Cerebellar nuclear complex (tissue), 1 donor: ENCODE measurements around the gene DNAJC3.
"Not testable (repeated sequence)": the region's sequence is repeated elsewhere in the genome, so short reads cannot be mapped to it uniquely, and the experiment has no call there.

Experiments
- DNase-seq, 2 experiments: peaks; one replicate each; lab custom pipeline; 2025; lab: John Stamatoyannopoulos, UW

The DNAJC3 gene

DNA sequence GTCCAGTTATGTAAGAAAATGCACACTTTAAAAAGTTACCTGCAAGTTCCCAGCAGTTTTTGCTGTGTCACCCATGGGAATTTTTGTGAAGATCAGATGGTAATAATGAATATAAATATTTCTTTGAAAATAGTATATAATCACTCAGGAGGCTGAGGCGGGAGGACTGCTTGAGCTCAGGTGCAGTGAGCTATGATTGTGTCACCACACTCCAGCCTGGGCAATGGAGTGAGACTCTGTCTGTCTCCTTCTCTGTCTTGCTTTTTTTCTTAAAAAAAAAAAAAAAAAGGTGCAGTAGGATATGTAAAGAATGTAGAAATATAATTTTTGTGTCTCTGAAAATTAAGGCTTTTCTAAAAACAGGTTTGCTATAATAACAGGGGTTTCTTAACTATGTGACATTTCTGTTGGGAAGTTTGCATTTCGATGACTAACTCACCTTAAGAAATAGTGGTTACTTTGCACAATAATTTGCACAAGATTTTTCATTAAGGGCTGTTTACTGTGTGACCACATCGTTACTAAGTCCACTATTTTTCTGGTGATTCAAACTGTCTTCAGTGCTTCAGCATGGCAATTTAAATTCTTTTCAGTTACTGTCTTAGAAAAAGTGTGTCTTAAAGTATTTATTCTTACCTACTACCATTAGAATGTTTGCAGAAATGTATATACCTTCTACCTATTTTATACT lies 37.3 kb downstream of the DNAJC3 start:
- DNase-seq = no peak

DNA sequence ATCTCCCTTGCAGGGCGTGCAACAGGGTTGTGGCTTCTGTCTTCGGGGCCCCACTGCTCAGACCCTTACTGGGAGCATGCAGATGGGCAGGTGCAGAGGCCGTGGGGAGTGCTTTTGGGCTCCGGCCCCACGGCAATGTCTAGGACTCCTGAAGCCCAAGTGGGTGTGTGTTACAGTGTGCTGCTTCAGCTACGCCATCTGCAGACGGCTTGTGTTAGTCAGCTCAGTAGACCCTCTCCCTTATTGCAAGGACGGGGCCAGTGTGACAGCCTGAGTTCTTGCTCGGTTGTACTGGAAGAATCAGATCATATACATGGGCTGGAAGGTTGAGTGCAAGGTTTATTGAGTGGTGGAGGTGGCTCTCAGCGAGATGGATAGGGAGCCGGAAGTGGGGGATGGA lies 39.3 kb downstream of the DNAJC3 start:
- DNase-seq = no peak

DNA sequence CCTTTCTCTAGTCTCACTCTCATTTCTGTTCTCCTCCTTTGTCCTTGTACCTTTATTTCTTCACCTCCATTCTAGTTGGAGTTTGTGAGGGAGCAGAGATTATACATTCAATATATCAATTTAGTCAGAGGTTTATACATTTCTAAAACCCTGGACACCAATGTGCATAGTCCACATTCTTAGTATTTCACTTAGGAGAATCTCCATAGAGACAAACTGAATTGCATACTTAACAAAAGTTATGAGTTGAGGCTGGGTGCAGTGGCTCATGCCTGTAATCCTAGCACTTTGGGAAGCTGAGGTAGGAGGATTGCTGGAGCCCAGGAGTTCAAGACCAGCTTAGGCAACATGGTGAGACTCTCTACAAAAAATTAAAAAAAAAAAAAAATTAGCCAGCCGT lies 45.3 kb downstream of the DNAJC3 start:
- no peak for DNase-seq

DNA sequence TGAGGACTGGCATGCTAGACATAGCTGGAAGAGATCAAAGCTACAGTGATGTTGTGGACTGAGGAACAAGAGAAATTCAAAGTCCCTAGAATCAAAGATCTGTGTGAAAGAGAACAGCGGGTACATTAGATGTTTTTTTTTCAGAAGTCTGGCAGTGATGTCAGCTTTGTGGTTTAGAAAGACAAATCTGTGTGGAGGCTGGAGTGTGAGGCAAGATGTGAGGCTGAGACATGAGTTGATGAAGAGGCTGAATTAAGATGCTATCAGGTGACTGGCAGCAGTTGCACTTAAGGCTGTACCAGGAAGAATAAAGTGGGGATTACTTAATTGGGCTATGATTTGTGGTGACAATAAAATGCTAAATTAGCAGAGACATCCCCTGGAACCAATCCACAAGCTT lies 46.5 kb downstream of the DNAJC3 start:
- DNase-seq = no peak

DNA sequence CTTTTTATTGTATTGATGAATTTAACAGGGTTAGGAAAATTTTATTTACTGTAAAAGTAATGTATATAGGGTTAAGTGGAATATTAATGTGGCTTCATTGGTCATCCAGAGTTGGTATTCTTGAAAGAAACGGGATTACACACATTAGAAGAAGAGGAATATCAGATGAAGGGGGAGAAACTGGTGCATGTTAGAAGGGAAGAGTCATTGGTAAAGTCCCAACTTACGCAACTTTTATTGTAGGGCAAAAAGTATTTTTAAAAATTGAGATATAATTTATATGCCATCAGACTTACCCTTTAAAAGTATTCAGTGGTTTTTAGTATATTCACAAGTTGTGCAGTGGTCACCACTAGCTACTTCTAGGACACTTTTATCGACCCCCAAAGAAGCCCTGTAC lies 47.3 kb downstream of the DNAJC3 start:
- no peak for DNase-seq

DNA sequence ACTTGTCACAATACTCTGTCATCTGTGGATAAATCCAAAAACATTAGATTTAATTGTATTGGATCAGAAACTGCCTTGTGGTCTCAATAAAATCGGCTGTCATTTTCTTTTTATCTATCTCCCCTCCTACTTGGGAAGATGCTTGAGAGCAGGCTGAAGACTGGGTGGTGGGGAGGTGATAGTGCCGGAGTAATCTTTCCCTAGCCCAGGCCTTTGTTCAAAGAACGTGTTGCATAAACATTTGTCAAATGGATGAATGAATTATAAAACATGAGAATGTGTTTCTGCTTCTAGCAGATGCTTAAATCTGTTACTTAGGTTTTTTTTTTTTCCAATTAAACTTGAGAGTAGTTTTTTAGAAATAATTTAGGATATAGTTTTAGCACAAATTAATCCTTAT lies 49.9 kb downstream of the DNAJC3 start:
- no peak for DNase-seq

DNA sequence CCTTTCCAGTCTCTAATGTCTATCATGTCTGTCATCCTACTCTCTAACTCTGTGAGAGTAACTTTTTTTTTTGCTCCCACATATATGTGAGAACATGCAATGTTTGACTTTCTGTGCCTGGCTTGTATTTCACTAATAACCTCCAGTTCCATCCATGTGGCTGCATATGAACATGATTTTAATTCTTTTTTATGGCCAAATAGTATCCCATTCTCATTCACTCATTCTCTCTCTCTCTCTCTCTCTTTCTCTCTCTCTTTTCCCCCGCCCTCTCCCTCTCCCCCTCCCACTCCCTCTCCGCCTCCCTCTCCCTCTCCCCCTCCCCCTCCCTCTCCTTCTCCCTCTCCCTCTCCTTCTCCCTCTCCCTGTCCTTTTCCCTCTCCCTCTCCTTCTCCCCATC lies 52.0 kb downstream of the DNAJC3 start:
- DNase-seq = no peak

DNA sequence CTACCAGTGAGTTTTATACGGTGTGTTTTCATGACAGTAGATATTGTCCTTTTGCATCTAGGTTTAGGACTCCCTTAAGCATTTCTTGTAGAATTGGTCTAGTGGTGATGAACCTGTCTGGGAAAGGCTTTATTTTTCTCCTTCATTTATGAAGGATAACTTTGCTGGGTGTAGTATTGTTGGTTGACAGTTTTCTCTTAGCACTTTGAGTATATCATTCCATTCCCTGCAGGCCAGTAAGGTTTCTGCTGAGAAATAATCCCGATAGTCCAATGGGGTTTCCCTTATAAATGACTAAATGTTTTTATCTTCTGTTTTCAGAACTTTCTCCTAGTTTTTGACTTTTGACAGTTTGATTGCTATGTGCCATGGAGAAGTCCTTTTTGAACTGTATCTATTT lies 57.2 kb downstream of the DNAJC3 start:
- DNase-seq = no peak

DNA sequence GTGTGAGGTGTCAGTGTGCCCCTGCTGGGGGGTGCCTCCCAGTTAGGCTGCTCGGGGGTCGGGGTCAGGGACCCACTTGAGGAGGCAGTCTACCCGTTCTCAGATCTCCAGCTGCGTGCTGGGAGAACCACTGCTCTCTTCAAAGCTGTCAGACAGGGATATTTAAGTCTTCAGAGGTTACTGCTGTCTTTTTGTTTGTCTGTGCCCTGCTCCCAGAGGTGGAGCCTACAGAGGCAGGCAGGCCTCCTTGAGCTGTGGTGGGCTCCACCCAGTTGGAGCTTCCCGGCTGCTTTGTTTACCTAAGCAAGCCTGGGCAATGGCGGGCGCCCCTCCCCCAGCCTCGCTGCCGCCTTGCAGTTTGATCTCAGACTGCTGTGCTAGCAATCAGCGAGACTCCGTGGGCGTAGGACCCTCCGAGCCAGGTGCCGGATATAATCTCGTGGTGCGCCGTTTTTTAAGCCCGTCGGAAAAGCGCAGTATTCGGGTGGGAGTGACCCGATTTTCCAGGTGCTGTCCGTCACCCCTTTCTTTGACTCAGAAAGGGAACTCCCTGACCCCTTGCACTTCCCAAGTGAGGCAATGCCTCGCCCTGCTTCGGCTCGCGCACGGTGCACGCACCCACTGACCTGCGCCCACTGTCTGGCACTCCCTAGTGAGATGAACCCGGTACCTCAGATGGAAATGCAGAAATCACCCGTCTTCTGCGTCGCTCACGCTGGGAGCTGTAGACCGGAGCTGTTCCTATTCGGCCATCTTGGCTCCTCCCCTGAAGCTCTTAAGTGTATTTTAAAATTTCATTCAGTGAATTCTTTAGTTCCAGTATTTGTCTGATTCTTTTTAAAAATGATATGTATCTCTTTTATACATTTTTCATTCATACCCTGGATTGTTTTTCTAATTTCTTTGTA lies 63.4 kb downstream of the DNAJC3 start:
- DNase-seq = not testable (repeated sequence)

DNA sequence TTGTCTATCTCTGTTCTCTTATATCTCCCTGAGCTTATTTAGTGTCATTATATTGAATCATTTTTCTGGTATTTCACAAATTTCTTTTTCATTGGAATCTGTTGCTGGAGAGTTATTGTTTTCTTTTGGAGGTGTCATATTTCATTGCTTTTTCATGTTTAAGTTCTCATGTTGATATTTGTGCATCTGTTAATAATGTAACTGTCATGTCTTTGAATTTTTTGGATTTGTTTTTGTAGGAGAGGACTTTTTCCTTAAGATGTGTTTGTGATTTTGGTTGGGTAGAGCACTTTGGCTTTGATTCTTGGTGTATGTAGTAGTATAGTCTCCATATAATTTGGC lies 64.0 kb downstream of the DNAJC3 start:
- no peak for DNase-seq

DNA sequence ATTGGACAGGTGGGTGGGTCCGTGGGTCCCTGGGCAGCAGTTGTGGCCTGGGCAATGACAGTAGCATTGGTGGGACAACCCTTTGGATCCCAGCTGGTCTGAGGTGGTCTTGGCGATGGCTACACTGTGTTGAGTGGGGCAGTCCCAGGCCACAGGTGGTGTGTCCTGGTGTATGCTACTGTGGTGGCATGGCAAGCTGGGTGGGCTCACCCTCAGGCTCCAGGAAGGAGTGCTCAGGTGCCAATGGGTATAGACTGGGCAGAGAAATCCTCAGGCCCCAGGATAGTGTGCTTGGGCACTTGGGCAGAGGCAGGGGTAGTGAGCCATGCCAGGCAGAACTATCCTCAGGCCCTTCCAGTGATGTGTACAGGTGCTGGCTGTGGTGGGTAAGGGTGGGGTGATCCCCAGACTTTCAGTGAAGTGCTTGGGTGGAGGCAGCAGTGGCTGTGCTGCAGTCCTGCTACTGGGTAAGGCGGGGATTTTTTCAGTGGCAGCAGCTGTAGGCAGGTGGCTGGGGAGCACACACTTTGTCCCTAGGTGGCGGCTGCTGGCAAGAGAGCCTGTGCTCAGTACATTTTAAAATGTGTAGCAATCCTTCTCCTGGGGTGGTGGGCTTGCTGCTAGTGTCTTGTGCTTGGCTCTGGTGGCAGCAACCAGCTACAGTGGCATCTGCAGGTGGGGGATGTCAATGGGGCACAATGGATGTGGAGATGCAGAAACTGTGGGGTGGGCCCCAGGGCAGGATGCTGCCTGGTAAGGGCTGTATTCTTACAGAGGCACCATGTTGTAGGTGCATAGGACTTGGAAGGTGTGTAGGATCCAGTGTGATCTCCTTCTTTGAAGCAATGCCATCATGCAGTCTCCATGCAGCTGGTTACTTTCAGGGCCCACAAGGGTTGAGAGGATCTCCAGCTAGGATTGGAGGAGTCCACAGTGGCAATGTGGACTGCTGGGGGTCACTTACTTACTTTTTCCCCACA lies 64.9 kb downstream of the DNAJC3 start:
- DNase-seq = no peak

DNA sequence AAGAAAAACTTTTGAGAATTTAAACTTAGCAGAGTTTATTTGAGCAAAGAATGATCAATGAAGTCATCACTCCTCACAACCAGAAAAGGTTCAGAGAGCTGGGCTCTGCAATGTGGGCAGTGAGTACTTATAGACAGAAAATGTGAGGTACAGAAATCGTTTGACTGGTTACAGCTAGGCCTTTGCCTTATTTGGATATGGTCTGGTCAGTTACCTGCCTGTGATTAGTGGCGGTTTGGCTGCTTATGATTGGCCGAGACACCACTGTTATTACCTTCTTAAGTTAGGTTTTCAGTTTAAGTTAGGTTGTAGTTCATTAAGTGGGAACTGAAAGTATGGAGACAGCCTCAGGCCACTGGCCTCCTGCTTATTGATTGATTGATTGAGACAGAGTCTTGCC lies 66.3 kb downstream of the DNAJC3 start:
- no peak for DNase-seq

DNA sequence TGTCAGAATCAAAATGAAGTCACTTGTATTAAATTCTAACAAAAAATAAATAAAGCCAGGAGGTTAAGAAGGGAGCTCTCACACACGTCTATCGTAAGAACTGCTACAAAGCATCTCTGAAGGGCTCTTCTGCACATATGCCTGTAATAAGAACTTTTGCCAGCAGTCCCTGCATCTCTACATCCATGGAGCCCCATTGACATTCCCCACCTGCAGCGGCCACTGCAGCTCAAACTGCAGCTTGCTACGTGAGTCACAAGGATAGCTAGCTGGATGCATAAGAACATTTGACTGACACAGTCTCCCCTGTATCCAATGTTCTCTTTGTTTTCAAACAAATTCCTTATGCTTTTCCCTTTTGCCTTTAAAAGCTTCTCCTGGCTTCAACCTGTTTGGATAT lies 68.3 kb downstream of the DNAJC3 start:
- no peak for DNase-seq

DNA sequence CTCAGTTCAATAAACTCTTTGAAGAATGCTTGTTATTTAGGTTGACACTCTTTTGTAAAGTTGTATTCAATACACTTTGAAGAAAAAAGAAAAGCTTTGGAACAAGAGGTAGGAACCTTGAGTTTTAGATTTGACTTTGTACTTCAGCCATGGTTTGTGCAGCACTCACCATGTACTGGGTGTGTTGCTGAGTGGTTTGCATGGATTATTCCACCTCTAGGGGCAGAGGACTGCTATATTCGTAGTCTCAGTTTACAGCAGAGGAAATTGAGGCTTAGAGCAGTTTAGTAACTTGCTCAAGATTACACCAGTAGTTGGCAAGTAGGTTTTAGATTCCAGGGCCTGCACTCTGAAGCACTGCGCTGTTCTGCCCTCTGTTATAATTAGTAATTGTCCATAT lies 68.8 kb downstream of the DNAJC3 start:
- DNase-seq = no peak

DNA sequence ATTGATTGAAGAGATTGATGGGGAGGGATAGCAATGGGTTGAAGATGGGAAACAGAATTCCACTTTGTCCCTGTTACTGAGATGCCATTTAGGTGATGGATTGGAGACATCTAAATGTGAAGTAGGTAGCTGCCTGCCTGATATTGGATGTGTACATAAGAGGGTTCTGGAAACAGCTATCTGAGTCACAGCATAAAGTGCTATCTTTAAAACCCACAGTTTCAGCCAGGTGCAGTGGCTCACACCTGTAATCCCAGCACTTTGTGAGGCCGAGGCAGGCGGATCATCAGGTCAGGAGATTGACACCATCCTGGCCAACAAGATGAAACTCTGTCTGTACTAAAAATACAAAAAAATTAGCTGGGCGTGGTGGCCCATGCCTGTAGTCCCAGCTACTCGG lies 72.6 kb downstream of the DNAJC3 start:
- DNase-seq = no peak

DNA sequence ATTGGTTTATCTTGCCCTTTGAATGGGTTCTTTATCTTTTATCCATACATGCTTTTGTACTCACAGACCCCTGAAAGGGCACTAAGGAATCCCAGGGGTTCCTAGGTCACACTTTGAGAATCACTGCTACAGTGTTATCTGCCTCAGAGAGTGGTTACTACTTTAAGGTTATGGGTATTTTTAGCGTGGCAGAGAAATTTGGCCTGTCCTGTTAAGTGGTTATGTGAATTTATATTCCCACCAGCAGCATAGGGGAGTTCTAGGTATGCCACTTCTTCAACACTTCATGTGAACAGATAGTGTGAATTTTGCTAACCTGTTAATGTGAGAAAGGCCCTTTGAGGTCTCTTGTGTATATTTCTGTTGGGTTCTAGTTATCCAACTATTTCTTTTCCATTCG lies 75.7 kb downstream of the DNAJC3 start:
- DNase-seq = no peak

DNA sequence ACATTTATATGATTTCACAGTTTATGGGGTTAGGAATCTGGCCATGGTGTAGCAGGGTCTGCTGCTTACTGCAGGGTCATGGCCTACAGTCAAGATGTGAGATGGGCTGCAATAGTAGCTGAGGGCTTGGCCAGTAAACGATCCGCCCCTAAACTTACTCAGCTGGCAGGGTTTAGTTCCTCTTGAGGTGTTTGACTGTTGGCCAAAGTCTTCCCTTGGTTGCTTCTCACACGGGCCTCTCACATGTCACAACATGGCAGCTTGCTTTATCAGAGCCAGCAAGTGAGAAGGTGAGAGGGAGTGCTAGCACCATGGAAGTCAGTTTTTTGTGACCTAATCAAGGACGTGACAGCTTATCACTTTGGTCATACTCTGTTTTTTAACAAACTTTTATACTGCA lies 77.1 kb downstream of the DNAJC3 start:
- DNase-seq = no peak

DNA sequence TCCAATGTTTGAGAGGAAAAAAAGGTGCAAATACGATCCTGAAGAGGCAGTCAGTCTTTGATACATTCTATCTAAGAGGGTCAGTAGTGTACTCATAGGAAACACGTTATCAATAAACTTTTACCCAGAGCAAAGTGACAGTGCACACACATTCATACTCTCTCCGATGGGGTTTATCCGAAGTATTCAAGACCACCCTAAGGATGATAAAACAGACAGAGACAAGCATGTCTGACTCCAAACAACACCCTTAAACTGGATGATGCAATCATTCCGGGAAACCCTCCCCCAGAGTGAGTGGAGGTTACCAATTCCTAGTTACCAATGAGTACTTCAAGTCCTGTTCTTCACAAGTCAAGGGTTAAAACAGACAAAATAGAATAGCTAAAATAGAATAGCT lies 79.1 kb downstream of the DNAJC3 start:
- DNase-seq = no peak

DNA sequence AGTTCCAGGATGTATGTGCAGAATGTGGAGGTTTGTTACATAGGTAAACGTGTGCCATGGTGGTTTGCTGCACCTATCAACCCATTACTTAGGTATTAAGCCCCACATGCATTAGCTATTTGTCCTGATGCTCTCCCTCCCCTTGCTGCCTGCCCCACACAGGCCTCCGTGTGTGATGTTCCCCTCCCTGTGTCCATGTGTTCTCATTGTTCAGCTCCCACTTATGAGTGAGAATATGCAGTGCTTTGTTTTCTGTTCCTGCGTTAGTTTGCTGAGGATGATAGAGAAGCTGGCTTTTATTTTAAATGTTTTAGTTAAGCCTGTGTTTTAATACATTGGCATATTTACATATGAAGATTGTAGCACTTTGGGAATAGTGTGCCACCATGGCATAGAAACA lies 85.7 kb downstream of the DNAJC3 start:
- not testable (repeated sequence) for DNase-seq

DNA sequence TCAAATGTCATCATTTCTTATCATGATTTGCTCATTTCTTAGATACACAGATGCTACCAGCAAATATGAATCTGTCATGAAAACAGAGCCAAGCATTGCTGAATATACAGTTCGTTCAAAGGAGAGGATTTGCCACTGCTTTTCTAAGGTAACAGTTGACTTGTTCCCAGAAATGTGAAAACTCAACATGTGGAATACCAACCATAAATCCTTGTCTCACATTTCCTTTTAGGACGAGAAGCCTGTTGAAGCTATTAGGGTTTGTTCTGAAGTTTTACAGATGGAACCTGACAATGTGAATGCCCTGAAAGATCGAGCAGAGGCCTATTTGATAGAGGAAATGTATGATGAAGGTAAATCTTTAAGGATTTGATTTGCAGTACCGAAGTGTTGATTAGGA lies 86.7 kb downstream of the DNAJC3 start:
- no peak for DNase-seq

DNA sequence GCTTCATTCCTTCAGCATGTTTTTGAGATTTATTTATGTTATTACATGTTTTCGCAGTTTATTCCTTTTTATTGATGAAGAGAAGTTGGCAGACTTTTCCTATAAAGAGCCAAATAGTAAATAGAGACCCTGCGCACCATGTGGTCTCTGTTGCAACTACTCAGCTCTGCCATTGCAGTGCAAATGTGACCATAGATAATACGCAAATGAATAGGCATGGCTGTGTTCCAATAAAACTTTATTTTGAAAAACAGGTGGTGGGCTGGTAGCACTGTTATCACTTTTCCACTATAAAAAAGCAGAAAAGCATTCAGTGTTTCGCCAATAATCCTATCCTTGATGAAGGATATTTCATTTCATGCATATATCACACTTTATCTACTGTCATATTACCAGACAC lies 95.0 kb downstream of the DNAJC3 start:
- no peak for DNase-seq

DNA sequence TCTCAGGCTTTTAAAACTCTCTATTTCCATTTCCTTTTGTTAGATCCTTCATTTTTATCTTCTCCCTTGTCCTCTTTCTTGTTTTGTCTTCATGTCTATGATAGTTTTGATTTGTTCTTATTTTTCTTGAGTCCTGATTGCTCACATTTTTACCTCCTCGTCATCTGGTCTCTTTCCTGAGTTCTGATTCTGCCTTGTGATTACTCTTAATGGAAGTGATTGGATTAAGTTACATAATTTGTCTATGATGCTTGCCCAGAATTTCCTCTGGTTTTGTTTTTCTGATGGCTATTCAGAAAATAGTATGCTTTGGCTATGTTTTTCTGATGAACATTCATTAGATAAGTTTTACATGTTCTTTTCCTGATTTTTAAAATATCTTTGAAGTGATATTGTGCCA lies 102.6 kb downstream of the DNAJC3 start:
- DNase-seq = no peak

DNA sequence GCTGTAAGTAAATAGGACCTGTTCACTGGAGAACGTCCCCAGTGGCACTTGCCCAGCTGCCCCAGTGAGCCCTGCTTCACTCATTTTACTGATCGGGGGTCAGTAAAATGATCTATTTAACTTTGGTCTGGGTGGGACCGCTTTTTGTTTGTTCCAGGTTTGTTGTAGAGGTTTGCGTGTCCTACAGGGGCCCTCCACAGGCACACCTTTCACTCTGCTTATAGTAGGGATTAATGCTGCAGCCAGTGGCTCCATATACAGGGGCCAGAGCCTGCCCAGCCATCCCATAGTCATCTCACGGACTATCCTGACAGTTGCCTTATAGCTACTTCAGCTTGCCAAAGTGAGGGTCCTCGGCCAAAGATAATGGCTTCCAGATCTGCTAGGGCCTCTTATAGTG lies 104.1 kb downstream of the DNAJC3 start:
- DNase-seq = no peak
